Tibial nerve (tissue), 4 donors: ENCODE results near the gene ZNF586. TPM values are rescaled to one million over a fixed set of nuclear protein-coding genes. Genes with fewer than 3 reads are reported as not detected.

ENCODE experiments used
- DNase-seq, 2 donors: peaks; one replicate each; pipeline ENCODE4 v3.0.0-alpha.2; 2019; ENCODE audit warnings: low spot score in 2 of 2
- H3K27ac ChIP-seq, 4 donors: fragments of 200-600 bp; sonication (generic) in 3 of 4; one replicate each; pipeline ENCODE4 v1.5.1; 2017 to 2019; ENCODE audit warnings: mild to moderate bottlenecking in 1 of 4
- H3K27me3 ChIP-seq, 2 donors: fragments of 200-600 bp; sonication (generic) in 1 of 2; one replicate each; pipeline versions ENCODE4 v1.5.1 to v1.6.0; 2017 to 2019
- H3K36me3 ChIP-seq, 3 donors: fragments of 200-600 bp; sonication (generic); one replicate each; pipeline ENCODE4 v1.5.1; 2018 to 2019
- H3K4me1 ChIP-seq, 4 donors: fragments of 200-600 bp; sonication (generic) in 3 of 4; one replicate each; pipeline ENCODE4 v1.5.1; 2017 to 2019
- H3K4me3 ChIP-seq, 4 donors: fragments of 200-600 bp; sonication (generic) in 3 of 4; one replicate each; pipeline ENCODE4 v1.5.1; 2017 to 2019; ENCODE audit warnings: mild to moderate bottlenecking in 1 of 4, moderate library complexity in 1 of 4
- H3K9me3 ChIP-seq, 4 donors: fragments of 200-600 bp; sonication (generic) in 3 of 4; one replicate each; pipeline ENCODE4 v1.5.1; 2017 to 2019
- CTCF ChIP-seq, 5 experiments: fragments of 200-600 bp in 3 of 5; fragments of 450-650 bp in 2 of 5; sonication (generic) in 3 of 5; IDR thresholded peaks; one replicate each; pipeline ENCODE4 v1.5.1; 2016 to 2019; ENCODE audit warnings: antibody characterized with exemption in 5 of 5, mild to moderate bottlenecking in 3 of 5, moderate library complexity in 2 of 5
- EP300 ChIP-seq, 2 donors: sonication (generic); formaldehyde crosslinking; IDR thresholded peaks; one replicate each; pipeline ENCODE4 v1.6.1; 2017; ENCODE audit warnings: antibody characterized with exemption in 2 of 2, mild to moderate bottlenecking in 1 of 2
- POLR2A ChIP-seq, 2 donors: fragments of 450-650 bp; IDR thresholded peaks; one replicate each; pipeline ENCODE4 v1.6.1; 2017; ENCODE audit warnings: antibody characterized with exemption in 2 of 2, mild to moderate bottlenecking in 2 of 2, moderate library complexity in 2 of 2
- WGBS, 2 donors: methylation state at CpG; one replicate each; pipeline ENCODE4 v1.1.5; 2018; 5-methylcytosine and 5-hydroxymethylcytosine counted together
- total RNA-seq, 4 donors: library from RNA; depleted of rRNA; stranded (reverse); fragments of >200 nt; gene quantifications; one replicate each; pipeline ENCODE4 v1.1.0, GENCODE V29; 2016

The ZNF586 gene
- total RNA-seq, 4 donors from 2014 or later: 7.9 to 18.8 (median 13.4) TPM

GRCh38 chr19:57829316-57829715 lies 59.8 kb downstream of the ZNF586 start:
- DNase-seq: no peak
- TF ChIP-seq CTCF (IDR thresholded peaks at IDR 0.05): no peak
- TF ChIP-seq EP300 (IDR thresholded peaks at IDR 0.05): no peak
- TF ChIP-seq POLR2A (IDR thresholded peaks at IDR 0.05): no peak
- Histone ChIP-seq H3K4me3 (no peak overlapping the region), H3K9me3 (peaks cover 0 to 50% (median 0%) of the 10 kb centered on the region in 4 donors), H3K4me1 (peaks cover 0 to 9% (median 0%) of the 10 kb centered on the region in 4 donors), H3K36me3 (peaks cover 0 to 71% (median 0%) of the 10 kb centered on the region in 3 donors), H3K27ac (no peak overlapping the region), H3K27me3 (no peaks in the 10 kb centered on the region)
- 69 to 78% methylated on average over 5 of the region's 5 CpGs for WGBS, 2 donors

GRCh38 chr19:57830071-57830602 lies 60.7 kb downstream of the ZNF586 start, which contains the start of gene ZNF587B:
Gene ZNF587B (plus strand): TSS chr19:57830299. CDS start chr19:57830529, 230 bp downstream.
- peaks cover 0 to 65% (median 0%) of the 10 kb centered on the region in 3 donors for H3K36me3 ChIP-seq
- DNase-seq: peak in 1 of 2 donors; percentile 35
- no peaks in the 10 kb centered on the region for H3K27me3 ChIP-seq
- H3K4me1 ChIP-seq: peaks cover 0 to 9% (median 0%) of the 10 kb centered on the region in 4 donors
- H3K4me3 ChIP-seq: peak within 1 kb of the TSS in 3 of 4 donors; percentile 19 to 45 (median 24)
- TF ChIP-seq EP300 (IDR thresholded peaks at IDR 0.05): peak in 1 of 2 donors; percentile 8
- peak in 2 of 5 experiments; percentile 21 to 28 for TF ChIP-seq CTCF (IDR thresholded peaks at IDR 0.05)
- no peak for TF ChIP-seq POLR2A (IDR thresholded peaks at IDR 0.05)
- 17 to 24% methylated on average over 12 to 22 of the region's 22 CpGs for WGBS, 2 donors
- H3K27ac ChIP-seq: peak within 1 kb of the TSS in 1 of 4 donors; percentile 30
- peaks cover 0 to 49% (median 0%) of the 10 kb centered on the region in 4 donors for H3K9me3 ChIP-seq

Other genes starting within 250 kb of the ZNF586 start
- gene ZNF549, start 242.3 kb upstream of the ZNF586 start, total RNA-seq: 1 to 10 TPM; 4.9 to 5.7 (median 5.0) TPM
- gene ZNF550, start 209.8 kb upstream of the ZNF586 start, total RNA-seq: 10 to 100 TPM in 1 of 4 donors, 1 to 10 TPM in 3; 6.6 to 11.0 (median 8.0) TPM
- gene ZNF416, start 190.8 kb upstream of the ZNF586 start, total RNA-seq: 1 to 10 TPM; 2.4 to 6.0 (median 2.6) TPM
- 1 to 10 TPM; 3.0 to 7.6 (median 5.0) TPM for gene ZIK1, start 185.5 kb upstream of the ZNF586 start, total RNA-seq
- gene ZNF530, start 169.8 kb upstream of the ZNF586 start, total RNA-seq: 1 to 10 TPM; 1.3 to 9.6 (median 3.0) TPM
- 10 to 100 TPM; 15.0 to 43.7 (median 25.4) TPM for gene ZNF134, start 155.4 kb upstream of the ZNF586 start, total RNA-seq
- 10 to 100 TPM in 3 of 4 donors, 1 to 10 TPM in 1; 5.9 to 18.6 (median 14.0) TPM for gene ZNF211, start 136.5 kb upstream of the ZNF586 start, total RNA-seq
- gene ZSCAN4, start 100.7 kb upstream of the ZNF586 start, total RNA-seq: not detected
- gene ZNF551, start 87.7 kb upstream of the ZNF586 start, total RNA-seq: 10 to 100 TPM in 1 of 4 donors, 1 to 10 TPM in 3; 3.6 to 12.9 (median 7.2) TPM
- 1 to 10 TPM in 2 of 4 donors, under 1 TPM in 2; 0.21 to 2.0 (median 0.71) TPM for gene ZNF154, start 60.5 kb upstream of the ZNF586 start, total RNA-seq
- 1 to 10 TPM; 1.5 to 3.1 (median 2.5) TPM for gene ZNF671, start 42.1 kb upstream of the ZNF586 start, total RNA-seq
- gene ZNF776, start 22.9 kb upstream of the ZNF586 start, total RNA-seq: 10 to 100 TPM; 10.8 to 18.4 (median 12.6) TPM
- 10 to 100 TPM in 2 of 4 donors, 1 to 10 TPM in 2; 4.2 to 19.5 (median 10.5) TPM for gene ZNF552, start 45.2 kb downstream of the ZNF586 start, total RNA-seq
- gene ZNF587B, start 60.6 kb downstream of the ZNF586 start, total RNA-seq: 10 to 100 TPM in 2 of 4 donors, 1 to 10 TPM in 2; 8.5 to 14.9 (median 10.1) TPM
- gene ZNF587, start 80.2 kb downstream of the ZNF586 start, total RNA-seq: 10 to 100 TPM; 21.0 to 34.8 (median 28.3) TPM
- 10 to 100 TPM in 2 of 4 donors, 1 to 10 TPM in 2; 4.6 to 32.3 (median 8.2) TPM for gene ZNF814, start 119.4 kb downstream of the ZNF586 start, total RNA-seq
- gene ZNF417, start 146.9 kb downstream of the ZNF586 start, total RNA-seq: 10 to 100 TPM; 10.3 to 18.0 (median 14.4) TPM
- gene ZNF418, start 165.7 kb downstream of the ZNF586 start, total RNA-seq: 1 to 10 TPM; 2.1 to 6.1 (median 3.3) TPM
- gene ZNF256, start 178.0 kb downstream of the ZNF586 start, total RNA-seq: 1 to 10 TPM; 2.6 to 6.3 (median 3.6) TPM
- gene C19orf18, start 204.9 kb downstream of the ZNF586 start, total RNA-seq: under 1 TPM in 1 of 4 donors, not detected in 3; 0.66 TPM
- gene ZNF606, start 233.1 kb downstream of the ZNF586 start, total RNA-seq: 10 to 100 TPM; 24.6 to 44.4 (median 37.7) TPM